ENCODE measurements around the gene SHF. TPM values are rescaled to one million over a fixed set of nuclear protein-coding genes. Genes with fewer than 3 reads are reported as not detected.

SHF gene
- total RNA-seq, 1 donor from 2014 or later = 4.6 TPM

DNA sequence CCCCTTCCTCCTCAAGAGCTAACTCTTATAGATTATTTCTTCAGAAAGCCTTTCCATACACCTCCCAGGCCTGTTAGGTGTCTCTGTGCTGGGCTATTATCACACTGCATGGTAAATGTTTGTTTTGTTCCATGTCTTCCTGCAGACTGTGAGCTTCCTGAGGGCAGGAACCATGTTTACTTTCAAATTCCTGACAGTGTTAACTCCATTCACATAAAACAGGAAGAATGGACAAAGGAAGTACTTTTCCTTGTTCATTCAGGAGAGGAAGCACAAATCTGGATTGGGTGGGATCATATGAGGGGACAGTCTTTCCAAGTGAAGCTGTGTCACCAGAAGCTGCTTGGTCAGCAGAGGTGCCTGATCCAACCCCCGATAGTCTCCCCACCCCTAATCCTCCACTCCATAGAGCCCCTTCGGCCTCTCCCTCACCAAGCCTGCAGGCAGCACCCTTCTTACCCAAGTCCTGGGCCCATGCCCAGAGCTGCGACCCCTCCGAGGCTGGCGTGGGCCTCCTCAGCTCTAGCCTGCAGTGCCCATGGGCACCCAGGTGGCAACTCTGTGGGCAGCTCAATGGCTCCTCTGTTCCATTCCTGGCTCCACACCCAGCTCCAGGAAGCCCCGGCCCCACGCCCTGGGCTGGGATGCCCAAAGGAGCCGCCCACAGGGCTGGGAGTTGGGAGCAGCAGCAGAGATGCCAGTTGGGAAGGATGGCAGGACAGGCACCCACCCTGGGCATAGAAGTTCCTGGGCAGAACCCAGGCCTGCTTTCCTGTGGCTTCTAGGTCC lies 6.9 kb downstream of the SHF start:
- H3K9me3 ChIP-seq (ENCODE audit: insufficient read depth, low read depth, low read length) = no peaks in the 10 kb centered on the region
- Mint-ChIP-seq H3K27me3 (ENCODE audit: low read depth, unreplicated experiment) (peaks cover 2% of the 10 kb centered on the region), H3K36me3 (ENCODE audit: low read depth, unreplicated experiment) (peaks cover 15% of the 10 kb centered on the region), H3K4me1 (ENCODE audit: low read depth, unreplicated experiment) (peaks cover 4% of the 10 kb centered on the region), H3K4me3 (ENCODE audit: unreplicated experiment) (no peak overlapping the region), H3K27ac (ENCODE audit: unreplicated experiment) (no peak overlapping the region), H3K9me3 (ENCODE audit: unreplicated experiment) (peaks cover 6% of the 10 kb centered on the region)
- H3K27me3 ChIP-seq (ENCODE audit: insufficient read depth, low read length) = no peaks in the 10 kb centered on the region
- no peak overlapping the region for H3K27ac ChIP-seq (ENCODE audit: low read depth, low read length)
- H3K4me2 ChIP-seq (ENCODE audit: low read length) = no peak overlapping the region
- no peak overlapping the region for H3K9ac ChIP-seq (ENCODE audit: low read length)
- no peaks in the 10 kb centered on the region for H3K79me2 ChIP-seq (ENCODE audit: insufficient read depth, low read length)
- H3K4me3 ChIP-seq (ENCODE audit: insufficient read depth, low read depth, low read length) = no peak overlapping the region
- H3K36me3 ChIP-seq (ENCODE audit: insufficient read depth, low read length) = no peaks in the 10 kb centered on the region
- no peaks in the 10 kb centered on the region for H3K4me1 ChIP-seq (ENCODE audit: insufficient read depth, low read length)
- FAIRE-seq = no peak
- DNase-seq (ENCODE audit: low read depth) = no peak
- H4K20me1 ChIP-seq (ENCODE audit: insufficient read depth, low read length) = no peaks in the 10 kb centered on the region
- TF ChIP-seq EZH2 (IDR thresholded peaks at IDR 0.05; ENCODE audit: insufficient read depth, low read length) = no peak
- TF ChIP-seq, protein P1, sequence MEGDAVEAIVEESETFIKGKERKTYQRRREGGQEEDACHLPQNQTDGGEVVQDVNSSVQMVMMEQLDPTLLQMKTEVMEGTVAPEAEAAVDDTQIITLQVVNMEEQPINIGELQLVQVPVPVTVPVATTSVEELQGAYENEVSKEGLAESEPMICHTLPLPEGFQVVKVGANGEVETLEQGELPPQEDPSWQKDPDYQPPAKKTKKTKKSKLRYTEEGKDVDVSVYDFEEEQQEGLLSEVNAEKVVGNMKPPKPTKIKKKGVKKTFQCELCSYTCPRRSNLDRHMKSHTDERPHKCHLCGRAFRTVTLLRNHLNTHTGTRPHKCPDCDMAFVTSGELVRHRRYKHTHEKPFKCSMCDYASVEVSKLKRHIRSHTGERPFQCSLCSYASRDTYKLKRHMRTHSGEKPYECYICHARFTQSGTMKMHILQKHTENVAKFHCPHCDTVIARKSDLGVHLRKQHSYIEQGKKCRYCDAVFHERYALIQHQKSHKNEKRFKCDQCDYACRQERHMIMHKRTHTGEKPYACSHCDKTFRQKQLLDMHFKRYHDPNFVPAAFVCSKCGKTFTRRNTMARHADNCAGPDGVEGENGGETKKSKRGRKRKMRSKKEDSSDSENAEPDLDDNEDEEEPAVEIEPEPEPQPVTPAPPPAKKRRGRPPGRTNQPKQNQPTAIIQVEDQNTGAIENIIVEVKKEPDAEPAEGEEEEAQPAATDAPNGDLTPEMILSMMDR (IDR thresholded peaks at IDR 0.05; ENCODE audit: insufficient read depth, low read depth, low read length) = no peak
- no peak overlapping the region for H2AFZ ChIP-seq (ENCODE audit: low read depth, low read length)

GRCh38 chr15:45180201-45180600 lies 7.6 kb downstream of the SHF start:
- Histone ChIP-seq H3K4me2 (ENCODE audit: low read length) (no peak overlapping the region), H3K4me1 (ENCODE audit: insufficient read depth, low read length) (no peaks in the 10 kb centered on the region)
- no peak overlapping the region for H3K27ac Mint-ChIP-seq (ENCODE audit: unreplicated experiment)

More at GRCh38 chr15:45180201-45180600, 7.6 kb downstream of the SHF start:
- no peak overlapping the region for H3K9ac ChIP-seq (ENCODE audit: low read length)
- H3K27ac ChIP-seq (ENCODE audit: low read depth, low read length) = no peak overlapping the region
- H3K27me3 ChIP-seq (ENCODE audit: insufficient read depth, low read length) = no peaks in the 10 kb centered on the region
- H3K4me3 Mint-ChIP-seq (ENCODE audit: unreplicated experiment) = no peak overlapping the region
- FAIRE-seq (no peak), DNase-seq (ENCODE audit: low read depth) (peak; percentile 59)
- H3K36me3 ChIP-seq (ENCODE audit: insufficient read depth, low read length) = no peaks in the 10 kb centered on the region
- TF ChIP-seq, protein P1 (IDR thresholded peaks at IDR 0.05; ENCODE audit: insufficient read depth, low read depth, low read length) = no peak
- no peak for TF ChIP-seq EZH2 (IDR thresholded peaks at IDR 0.05; ENCODE audit: insufficient read depth, low read length)
- no peak overlapping the region for H2AFZ ChIP-seq (ENCODE audit: low read depth, low read length)
- H3K27me3 Mint-ChIP-seq (ENCODE audit: low read depth, unreplicated experiment) = peaks cover 2% of the 10 kb centered on the region
- no peaks in the 10 kb centered on the region for H4K20me1 ChIP-seq (ENCODE audit: insufficient read depth, low read length)
- H3K9me3 ChIP-seq (ENCODE audit: insufficient read depth, low read depth, low read length) = no peaks in the 10 kb centered on the region
- H3K4me3 ChIP-seq (ENCODE audit: insufficient read depth, low read depth, low read length) = no peak overlapping the region
- peaks cover 6% of the 10 kb centered on the region for H3K9me3 Mint-ChIP-seq (ENCODE audit: unreplicated experiment)
- peaks cover 4% of the 10 kb centered on the region for H3K4me1 Mint-ChIP-seq (ENCODE audit: low read depth, unreplicated experiment)
- H3K79me2 ChIP-seq (ENCODE audit: insufficient read depth, low read length) = no peaks in the 10 kb centered on the region
- H3K36me3 Mint-ChIP-seq (ENCODE audit: low read depth, unreplicated experiment) = peaks cover 15% of the 10 kb centered on the region
